ELR (cell line): Measurements from ENCODE around the gene GINM1.

Source experiments
- DNase-seq: peaks from one replicate; pipeline ENCODE4 v3.0.0-alpha.2; 2015; ENCODE audit warnings: low read depth

The GINM1 gene, protein sequence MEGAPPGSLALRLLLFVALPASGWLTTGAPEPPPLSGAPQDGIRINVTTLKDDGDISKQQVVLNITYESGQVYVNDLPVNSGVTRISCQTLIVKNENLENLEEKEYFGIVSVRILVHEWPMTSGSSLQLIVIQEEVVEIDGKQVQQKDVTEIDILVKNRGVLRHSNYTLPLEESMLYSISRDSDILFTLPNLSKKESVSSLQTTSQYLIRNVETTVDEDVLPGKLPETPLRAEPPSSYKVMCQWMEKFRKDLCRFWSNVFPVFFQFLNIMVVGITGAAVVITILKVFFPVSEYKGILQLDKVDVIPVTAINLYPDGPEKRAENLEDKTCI

DNA sequence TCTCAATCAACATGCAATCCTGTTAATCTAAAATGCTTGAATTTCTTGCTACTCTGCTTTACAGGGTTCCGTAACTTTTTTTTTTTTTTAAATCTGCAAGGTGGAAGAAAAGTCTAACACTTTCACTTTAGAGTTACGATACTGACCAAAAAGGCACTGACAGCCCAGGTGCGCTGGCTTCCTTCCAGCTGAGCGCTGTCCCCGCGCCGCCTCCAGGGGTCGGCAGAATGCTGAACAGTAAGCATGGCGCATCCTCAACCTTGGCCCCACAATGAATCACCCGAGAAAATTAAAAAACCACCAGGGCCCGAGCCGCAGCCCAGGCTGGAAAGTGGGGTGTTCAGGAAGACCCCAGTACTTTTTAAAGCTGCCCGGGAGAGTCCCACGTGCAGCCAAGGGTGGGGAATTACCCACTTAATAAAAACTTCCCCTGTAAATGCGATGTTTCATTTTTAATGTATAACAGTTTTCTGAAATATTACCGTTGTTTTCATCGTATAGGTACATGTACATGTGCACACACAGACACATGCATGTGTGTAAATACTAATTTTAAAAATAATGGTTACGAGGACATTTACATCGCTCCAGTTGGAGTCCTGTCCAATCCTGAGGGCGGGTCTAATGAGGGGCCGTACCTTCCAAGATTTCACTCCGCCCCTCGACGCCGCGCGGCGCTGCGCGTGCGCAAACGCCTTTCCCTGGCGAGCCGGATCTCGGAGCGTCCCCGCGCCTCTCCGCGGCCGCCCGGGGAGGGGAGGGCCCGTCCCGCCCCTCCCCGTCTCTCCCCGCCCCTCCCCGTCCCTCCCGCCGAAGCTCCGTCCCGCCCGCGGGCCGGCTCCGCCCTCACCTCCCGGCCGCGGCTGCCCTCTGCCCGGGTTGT, at the start of gene GINM1:
GINM1 (plus strand) TSS at position 849 of the 883 bp plus-strand sequence. CDS start 40 bp downstream, outside the sequence.
- DNase-seq: peak; percentile 95

DNA sequence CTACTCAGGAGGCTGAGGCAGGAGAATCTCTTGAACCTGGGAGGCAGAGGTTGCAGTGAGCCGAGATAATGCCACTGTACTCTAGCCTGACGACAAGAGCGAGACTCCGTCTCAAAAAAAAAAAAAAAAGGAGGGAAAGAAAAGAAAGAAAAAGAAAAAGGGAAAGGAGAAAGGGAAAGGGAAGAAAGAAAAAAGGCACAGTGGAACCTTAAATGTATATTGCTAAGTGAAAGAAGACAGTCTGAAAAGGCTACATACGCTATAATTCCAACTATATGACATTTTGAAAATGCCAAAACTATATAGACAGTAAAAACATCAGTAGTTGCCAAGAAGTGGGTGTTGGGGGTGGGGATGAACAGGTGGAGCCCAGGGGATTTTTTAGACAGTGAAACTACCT, 36.5 kb upstream of the GINM1 start:
- no peak for DNase-seq

DNA sequence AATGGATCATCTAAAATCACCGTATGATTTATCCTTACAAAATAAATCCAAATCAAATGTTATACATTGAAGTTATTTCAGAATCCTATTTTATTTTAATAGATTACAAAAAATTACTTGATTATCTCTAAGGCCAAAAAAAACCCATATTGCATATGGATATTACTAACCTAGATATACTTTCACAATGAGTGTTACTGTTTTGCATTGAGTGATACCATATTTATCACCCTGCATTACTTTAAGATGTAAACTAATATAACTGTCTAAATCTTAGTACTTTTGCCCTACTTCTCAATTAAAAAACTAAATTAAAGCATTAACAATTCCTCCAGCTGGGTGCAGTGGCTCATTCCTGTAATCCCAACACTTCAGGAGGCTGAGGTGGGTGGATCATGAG, 31.4 kb upstream of the GINM1 start:
- DNase-seq: no peak

DNA sequence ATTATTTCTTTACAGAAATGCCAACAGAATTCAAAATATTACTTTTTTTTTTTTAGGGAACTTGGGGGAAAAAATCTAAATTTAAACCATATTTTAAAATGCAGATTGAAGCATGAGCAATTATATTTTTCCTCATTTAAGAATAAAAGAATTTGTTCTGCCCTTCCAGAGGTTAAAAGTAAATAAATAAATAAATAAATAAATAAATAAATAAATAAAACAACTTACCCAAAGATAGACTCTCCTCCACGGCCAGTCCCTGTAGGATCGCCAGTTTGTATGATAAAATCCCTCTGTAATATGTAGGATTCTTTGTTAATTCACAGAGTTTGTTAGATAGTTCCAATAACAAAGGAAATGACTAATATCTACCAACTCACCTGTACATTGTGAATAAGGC, 25.0 kb upstream of the GINM1 start:
- no peak for DNase-seq

DNA sequence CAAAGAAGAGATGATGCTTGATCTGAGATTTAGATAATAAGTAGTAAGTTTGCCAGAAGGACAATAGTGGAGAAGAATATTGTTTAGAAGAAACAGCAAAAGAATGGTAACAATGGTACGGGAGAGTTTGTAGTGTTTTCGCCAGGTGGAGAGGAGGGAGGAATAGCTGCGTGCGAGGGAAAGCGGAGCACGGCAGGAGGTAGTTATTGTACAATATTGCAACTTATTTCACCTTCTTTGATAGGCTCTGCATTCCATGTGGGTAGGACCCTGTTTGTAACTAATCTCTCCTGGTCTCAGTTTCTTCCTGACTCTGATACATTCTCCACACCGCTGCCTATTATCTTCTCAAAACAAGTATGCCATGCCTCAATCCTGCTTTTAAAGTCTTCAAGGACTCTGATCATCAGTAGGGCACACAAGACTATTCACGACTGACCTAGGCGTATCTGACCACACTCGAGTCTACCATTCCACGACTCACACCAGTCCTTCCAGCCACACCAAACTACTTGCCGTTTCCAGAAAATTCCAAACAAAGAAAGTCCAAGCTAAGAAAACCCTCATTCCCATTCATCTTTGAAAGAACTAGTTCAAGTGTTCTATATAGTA, 21.4 kb upstream of the GINM1 start:
- DNase-seq: no peak

DNA sequence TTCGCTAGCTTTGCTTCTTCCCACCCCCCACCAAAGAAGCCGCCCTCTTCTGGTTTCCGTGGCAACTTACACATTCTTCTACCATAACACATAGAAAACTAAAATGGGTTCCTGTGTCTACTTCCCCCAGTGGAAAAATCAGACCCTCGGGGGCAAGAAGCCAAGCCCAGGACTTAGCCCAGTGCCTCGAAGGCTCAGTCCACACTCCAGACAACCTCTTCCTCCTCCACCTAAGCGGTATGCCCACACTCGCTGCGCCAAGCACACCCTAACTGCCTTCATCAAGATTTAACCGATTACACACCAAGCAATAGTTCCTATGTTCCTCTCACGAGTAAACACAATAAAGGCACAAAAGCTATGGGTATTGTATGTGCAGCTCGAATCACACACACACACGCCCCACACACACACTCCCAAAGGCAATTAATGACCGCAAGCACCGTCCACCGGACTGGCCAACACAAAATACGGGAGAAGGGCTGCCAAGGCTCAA, 20.9 kb upstream of the GINM1 start:
- DNase-seq: peak; percentile 80

DNA sequence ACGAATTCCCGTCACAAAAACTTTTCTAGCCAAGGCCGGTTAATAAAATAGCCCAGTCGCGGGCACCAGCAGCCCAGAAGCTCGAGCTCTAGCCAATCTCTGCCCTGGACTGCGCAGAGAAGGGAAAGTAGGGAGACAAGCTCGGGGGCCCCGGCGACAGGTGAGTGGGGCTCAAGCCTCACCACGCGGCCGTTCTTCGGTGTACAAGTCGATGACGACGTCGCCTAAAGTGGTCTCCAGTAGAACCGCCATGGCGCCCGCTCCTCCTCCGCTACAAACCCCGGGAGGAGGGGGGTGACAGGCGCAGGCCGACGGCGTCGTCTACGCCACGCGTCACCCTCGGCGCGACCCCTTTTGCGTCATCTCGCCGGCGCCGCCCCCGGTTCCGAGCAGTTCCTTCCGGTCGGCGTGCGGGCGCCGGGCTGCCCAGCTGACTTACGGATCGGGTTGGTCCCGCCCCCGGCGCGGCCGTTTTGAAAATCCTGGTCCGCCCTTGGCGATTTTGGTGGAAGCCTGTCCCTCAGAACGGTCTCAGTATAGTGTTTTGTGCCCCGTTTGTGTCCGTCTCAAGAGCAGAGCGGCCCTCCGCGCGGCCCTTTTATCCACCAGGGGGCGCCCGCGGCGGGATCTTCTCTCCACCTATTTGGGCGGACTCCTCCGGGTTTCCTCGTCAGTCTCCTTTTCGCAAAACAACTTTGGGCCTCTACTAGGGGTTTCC, 20.3 kb upstream of the GINM1 start, which contains the start of gene PPIL4:
PPIL4 (minus strand) TSS at position 290 of the 718 bp plus-strand sequence; CDS start at position 252, 38 bp downstream.
- peak; percentile 96 for DNase-seq

DNA sequence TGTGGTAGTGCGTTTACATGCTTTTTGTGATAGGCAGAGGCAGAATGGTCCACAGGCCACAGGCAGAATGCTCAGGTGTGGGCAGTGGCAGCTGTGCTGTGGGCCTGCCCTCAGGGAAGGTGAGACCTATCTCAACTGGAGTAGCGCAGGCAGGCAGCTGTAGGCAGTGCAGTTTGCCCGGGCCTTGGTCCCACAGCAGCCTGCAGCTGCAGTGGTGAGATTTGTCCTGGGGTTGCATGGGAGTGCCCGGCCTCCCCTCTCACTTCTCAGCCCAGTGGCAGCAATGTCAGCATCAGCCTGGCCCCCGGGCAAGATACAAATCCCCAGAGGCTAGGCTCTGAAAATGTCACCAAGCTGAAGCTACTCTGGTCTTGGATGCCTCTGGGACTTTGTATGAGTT, 14.3 kb upstream of the GINM1 start:
- DNase-seq: no peak

DNA sequence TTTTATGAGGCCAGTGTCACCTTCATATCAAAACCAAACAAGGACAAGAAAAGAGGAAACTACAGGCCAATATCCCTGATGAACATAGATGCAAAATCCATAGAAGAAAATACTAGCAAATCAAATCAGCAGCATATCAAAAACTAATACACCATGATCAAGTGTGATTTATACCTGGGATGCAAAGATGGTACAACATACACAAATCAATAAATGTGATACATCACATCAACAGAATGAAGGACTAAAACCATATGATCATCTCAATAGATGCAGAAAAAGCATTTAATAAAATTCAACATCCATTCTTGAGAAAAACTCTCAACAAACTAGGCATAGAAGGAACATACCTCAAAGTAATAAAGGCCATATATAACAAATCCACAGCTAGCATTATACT, 8.1 kb upstream of the GINM1 start:
- no peak for DNase-seq

DNA sequence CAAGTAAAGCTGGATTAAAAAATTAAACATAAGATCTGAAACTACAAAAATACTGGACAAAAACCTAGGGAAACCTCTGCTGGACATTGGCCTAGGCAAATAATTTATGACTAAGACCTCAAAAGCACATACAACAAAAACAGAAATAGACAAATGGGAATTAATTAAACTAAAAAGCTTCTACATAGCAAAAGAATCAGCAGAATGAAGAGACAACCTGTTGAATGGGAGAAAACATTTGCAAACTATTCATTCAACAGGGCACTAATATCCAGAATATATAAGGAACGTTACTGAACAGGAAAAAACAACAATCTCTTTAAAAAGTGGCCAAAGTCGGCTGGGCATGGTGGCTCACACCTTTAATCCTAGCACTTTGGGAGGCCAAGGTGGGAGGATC, 6.8 kb upstream of the GINM1 start:
- no peak for DNase-seq

DNA sequence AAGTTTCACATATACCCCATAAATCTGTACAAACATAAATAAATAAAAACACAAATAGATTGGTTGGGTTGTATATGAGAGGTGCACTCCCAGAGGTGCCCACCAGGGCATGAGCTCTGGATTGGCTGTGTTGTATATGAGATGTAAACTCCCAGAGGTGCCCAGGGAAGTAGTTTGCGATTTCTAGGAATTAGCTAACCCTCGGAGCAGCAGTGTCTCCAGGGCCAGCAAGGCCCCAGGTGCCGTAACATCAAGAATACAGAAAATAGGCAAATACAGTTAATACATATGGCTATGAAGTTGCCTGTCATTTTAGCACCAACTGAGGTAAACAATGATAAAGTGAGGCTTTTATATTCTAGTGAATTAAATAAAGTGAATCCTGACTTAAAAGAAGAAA, 5.4 kb upstream of the GINM1 start:
- DNase-seq: peak; percentile 62

DNA sequence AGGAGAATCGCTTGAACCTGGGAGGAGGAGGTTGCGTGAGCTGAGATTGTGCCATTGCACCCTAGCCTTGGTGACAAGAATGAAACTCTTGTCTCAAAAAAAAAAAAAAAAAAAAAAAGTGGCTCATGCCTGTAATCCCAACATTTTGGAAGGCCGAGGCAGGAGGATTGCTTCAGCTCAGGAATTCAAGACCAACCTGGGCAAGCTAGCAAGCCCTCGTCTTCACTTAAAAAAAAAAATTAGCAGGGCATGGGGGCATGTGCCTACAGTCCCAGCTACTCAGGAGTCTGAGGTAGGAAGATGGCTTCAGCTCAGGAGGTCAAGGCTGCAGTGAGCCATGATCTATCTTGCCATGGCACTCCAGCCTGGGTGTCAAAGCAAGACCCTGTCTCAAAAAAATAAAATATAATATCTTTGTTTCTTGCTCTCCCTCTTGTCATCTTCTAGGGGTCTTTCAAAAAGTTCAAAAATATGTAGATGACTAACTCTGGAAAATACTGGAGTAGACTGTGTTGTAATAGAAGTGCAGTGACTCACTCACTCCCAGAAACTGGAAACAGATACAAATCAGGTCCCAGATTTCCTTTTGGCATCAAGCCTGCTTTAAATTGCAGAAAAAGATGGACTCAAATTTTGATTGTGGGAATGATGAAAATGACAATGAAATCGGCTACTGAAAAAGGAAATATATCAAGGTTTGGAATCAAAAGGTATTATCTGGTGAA, 2.8 kb upstream of the GINM1 start:
- peak; percentile 87 for DNase-seq

DNA sequence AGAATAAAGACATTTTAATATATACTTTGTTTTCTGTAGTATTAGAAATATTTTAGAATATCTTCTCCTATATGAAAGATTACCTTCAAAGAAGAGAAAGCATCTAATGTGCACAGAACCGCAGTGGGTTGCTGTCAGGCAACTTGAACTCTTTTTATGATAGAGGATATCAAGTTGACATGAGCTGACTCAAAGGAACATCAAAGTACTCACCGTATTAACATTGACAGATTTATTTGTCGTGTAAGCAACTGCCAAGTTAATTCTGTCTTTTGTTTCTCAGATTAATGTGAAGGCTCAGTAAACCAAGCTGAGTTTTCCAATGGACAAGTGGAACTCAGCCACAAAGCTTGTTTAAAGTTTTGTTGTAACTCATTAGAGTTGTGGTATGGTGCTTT, 2.2 kb upstream of the GINM1 start:
- DNase-seq: no peak

DNA sequence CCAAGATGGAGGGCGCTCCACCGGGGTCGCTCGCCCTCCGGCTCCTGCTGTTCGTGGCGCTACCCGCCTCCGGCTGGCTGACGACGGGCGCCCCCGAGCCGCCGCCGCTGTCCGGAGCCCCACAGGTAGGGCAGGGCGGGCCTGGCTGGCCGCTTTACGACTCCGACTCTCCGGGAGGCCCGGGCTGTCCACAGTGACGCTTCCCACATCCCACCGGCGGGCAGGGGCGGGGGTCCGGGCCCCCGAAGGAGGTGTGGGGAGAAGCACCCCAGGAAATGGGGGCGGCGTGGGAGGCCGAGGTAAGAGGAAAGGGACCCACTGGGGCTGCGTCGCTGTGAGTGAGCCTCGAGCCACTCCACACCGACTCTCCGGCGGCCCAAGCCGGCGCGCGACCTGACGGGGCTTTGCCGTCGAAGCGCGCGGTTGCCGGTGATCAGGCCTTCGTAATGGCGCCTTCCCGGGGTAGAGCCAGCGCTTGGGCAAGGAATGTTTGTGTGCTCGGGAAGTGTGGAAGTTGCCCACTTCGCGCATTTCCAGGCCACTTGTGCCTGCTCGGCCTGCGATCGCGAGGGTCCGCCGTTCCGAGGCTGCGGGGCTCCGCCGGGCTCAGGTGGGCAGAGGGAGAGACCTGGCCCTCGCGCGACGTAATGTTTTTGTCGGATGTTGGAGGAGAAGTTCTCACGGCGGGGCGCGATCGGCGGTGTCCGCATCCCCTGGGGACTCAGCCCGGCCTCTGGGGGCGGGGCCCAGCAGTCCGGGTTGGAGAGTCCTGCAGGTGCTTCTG, 427 bp downstream of the GINM1 start:
- peak; percentile 56 for DNase-seq

DNA sequence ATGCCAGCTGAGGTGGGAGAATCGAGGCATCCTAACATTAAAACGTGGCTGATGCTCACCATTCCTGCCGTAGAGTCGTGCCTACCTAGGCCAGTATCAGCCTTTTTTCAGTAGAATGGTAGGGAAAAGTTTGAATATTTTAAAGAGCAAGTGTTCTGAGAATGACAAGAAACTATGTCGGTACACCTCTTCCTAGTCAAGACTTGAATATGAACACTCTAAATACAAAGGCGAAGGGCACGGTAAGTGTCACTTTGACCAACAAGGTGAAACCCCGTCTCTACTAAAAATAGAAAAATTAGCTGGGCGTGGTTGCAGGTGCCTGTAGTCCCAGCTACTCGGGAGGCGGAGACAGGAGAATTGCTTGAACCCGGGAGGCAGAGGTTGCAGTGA, 1.0 kb downstream of the GINM1 start:
- DNase-seq: no peak

DNA sequence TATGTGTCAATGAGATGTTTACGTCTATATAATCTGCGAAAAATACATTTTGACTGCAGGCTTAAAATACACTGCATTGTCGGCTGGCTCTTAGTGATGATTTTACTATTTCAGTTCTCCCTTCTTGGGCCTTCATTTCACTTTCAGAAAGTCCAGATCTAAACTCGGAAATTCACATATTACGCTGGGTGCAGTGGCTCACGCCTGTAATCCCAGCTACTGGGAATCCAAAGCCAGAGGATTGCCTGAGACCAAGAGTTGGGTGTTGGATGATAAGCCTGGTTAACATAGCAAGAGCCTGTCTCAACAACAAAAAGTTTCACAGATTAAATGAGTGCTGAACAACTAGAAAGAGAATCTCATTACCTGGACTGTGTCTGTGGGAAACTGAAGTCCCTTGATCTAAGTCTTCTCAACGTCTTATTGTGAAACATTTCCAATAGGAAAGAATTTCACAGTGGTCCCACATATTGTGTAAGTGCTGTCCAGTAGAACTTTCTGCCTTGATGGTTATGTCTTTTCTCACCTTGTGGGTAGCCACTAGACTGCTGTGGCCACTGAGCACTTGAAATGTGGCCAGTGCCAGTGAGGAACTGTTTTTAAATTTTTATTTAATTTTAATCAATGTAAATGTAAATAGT, 1.9 kb downstream of the GINM1 start:
- no peak for DNase-seq

DNA sequence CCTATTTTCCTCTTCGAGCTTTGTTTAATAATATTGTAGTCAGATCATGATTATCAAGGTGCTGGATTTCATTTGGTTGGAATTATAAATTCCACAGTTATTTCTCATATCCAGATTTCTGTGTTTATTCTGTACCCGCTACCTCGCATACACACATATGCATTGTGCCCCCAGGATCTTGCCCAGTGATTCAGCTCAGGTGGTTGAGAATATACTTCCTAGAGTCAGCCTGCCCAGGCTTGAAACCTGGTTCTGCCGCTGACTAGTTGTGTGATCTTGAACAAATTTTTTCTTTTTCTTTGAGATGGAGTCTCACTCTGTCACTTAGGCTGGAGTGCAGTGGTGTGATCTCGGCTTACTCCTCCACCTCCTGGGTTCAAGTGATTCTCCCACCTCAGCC, 14.7 kb downstream of the GINM1 start:
- DNase-seq: no peak

DNA sequence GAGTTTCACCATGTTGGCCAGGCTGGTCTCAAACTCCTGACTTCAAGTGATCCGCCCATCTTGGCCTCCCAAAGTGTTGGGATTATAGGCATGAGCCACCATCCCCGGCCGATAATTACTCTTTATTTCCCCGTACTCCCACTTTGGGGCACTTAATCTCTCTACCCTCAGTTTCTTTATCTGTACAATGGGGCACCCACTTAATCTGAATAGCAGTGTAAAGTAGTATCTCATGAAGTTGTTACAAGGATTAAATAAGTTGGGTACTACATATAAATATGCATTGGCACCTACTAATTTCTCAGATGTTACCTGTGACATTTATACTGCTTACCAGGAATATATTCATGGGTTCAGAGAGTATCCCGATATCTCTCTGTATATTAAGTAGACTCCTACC, 15.2 kb downstream of the GINM1 start:
- no peak for DNase-seq

DNA sequence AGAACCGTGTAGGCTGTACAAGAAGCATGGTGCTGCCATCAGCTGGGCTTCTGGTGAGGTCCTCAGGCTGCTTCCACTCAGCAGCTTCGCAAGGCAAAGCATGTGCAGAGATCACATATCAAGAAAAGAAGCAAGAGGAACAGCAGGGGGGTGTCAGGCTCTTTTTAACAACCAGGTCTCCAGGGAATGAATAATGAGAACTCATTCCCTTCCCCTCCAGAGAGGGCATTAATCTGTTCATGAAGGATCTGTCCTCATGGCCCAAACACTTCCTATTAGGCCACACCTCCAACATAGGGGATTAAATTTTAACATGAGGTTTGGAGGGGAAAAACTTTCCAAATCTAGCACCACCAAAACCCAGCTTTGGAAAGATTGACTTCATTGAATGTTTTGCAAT, 20.0 kb downstream of the GINM1 start:
- no peak for DNase-seq

DNA sequence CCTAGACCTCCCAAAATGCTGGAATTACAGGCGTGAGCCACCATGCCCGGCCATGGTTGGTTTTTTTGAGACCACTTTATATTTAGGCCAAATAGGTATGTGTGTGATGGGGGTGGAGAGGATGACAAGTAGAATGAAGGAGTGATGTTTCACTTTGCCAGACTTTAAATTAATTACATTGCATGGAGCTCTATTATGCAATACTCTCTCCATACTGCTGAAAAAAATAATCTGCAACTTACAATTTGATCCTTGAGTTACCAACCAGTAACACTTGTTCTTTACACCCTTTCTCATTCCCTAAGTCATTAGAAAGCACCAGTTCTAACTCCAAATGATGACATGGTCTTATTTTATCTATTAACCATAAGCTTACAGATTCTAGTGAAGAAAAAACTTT, 26.8 kb downstream of the GINM1 start:
- no peak for DNase-seq
